HCT116 (cell line): ENCODE results near the gene DMBT1. TPM values are rescaled to one million over a fixed set of nuclear protein-coding genes. Genes with fewer than 3 reads are reported as not detected.

Experiments
- ATAC-seq: fragments of 200-7000 bp; cut with Tn5 transposase; 2 replicates; pipeline ENCODE4 v1.9.1; 2020; ENCODE audit warnings: mild to moderate bottlenecking, moderate library complexity
- BruUV-seq: library from RNA; stranded (reverse); fragments of 400-500 nt; replicated peaks from 2 replicates; lab custom pipeline; 2021; lab: Mats Ljungman, UMichigan
- CTCF ChIA-PET: fragments of 300-600 bp; sonication (Branson Sonifier 250); formaldehyde crosslinking; loops from one replicate; lab custom pipeline; 2021; ENCODE audit warnings: antibody characterized with exemption; lab: Charles Lee
- POLR2A ChIA-PET: fragments of 300-600, 350-600 bp; sonication (Branson Sonifier 250); formaldehyde crosslinking; loops from one replicate; lab custom pipeline; 2021; ENCODE audit warnings: antibody characterized with exemption; lab: Charles Lee
- RAD21 ChIA-PET, 2 experiments: fragments of 300-600 bp; sonication (Branson Sonifier 250); formaldehyde crosslinking; loops; one replicate each; lab custom pipeline; 2023; ENCODE audit warnings: low total read pairs in 2 of 2; ENCODE audit not compliant: uncharacterized antibody in 2 of 2, unreplicated experiment in 2 of 2, low non-redundant PET in 1 of 2; lab: Charles Lee
- DNase-seq: peaks from one replicate; pipeline ENCODE4 v3.0.0-alpha.2; 2010; ENCODE audit warnings: low read depth, low spot score
- H2AFZ ChIP-seq: fragments of 200-600 bp; shearing (Covaris generic), sonication (generic); 2 replicates; pipeline ENCODE4 v1.6.1; 2017; ENCODE audit warnings: low read depth, mixed run types, mixed read lengths, antibody characterized with exemption, low read length; ENCODE audit not compliant: poor library complexity, severe bottlenecking
- H3K27ac ChIP-seq: 2 replicates; pipeline ENCODE4 v1.5.1; 2012; ENCODE audit warnings: low read depth, low read length
- H3K27me3 ChIP-seq: fragments of 200-600 bp; sonication (generic); 2 replicates; pipeline ENCODE4 v1.6.1; 2016; ENCODE audit warnings: mixed run types, low read length, mixed read lengths; ENCODE audit not compliant: insufficient read depth
- H3K36me3 ChIP-seq, 2 experiments: fragments of 200-500 bp in 1 of 2; fragments of 200-600 bp in 1 of 2; sonication (Bioruptor generic) in 1 of 2; sonication (generic) in 1 of 2; 2 replicates each; pipeline versions ENCODE4 v1.5.1 to v1.6.1; 2014 to 2016; ENCODE audit warnings: low read length in 2 of 2, inconsistent platforms in 1 of 2, mixed read lengths in 1 of 2, mixed run types in 1 of 2; ENCODE audit not compliant: insufficient read depth in 2 of 2, control insufficient read depth in 1 of 2
- H3K4me1 ChIP-seq, 2 experiments: fragments of 200-600 bp in 1 of 2; sonication (generic) in 1 of 2; 2 replicates each; pipeline versions ENCODE4 v1.5.1 to v1.6.1; 2012 to 2017; ENCODE audit warnings: low read length in 2 of 2, inconsistent platforms in 1 of 2, mild to moderate bottlenecking in 1 of 2, mixed read lengths in 1 of 2, mixed run types in 1 of 2, moderate library complexity in 1 of 2; ENCODE audit not compliant: insufficient read depth in 2 of 2, control insufficient read depth in 1 of 2
- H3K4me2 ChIP-seq: fragments of 200-600 bp; sonication (generic); 2 replicates; pipeline ENCODE4 v1.6.1; 2017; ENCODE audit warnings: mixed run types, low read length, mixed read lengths
- H3K4me3 ChIP-seq, 2 experiments: fragments of 200-600 bp in 1 of 2; sonication (generic) in 1 of 2; replicated peaks in 1 of 2; 2 replicates each; pipeline ENCODE4 v1.5.1; 2011 to 2016; ENCODE audit warnings: low read length in 2 of 2, control low read depth in 1 of 2, low read depth in 1 of 2, mild to moderate bottlenecking in 1 of 2, mixed read lengths in 1 of 2, mixed run types in 1 of 2
- H3K79me2 ChIP-seq: fragments of 200-600 bp; sonication (generic); 2 replicates; pipeline ENCODE4 v1.6.1; 2017; ENCODE audit warnings: mild to moderate bottlenecking, mixed run types, low read length, moderate library complexity, mixed read lengths; ENCODE audit not compliant: insufficient read depth
- H3K9ac ChIP-seq: fragments of 200-600 bp; sonication (generic); 2 replicates; pipeline ENCODE4 v1.6.1; 2016; ENCODE audit warnings: low read length, mixed read lengths
- H3K9me2 ChIP-seq: fragments of 200-600 bp; sonication (generic), shearing (Covaris generic); 2 replicates; pipeline ENCODE4 v1.6.1; 2017; ENCODE audit warnings: mixed run types, mild to moderate bottlenecking, moderate library complexity; ENCODE audit not compliant: insufficient read depth
- H3K9me3 ChIP-seq, 2 experiments: fragments of 200-500 bp in 1 of 2; fragments of 200-600 bp in 1 of 2; sonication (Bioruptor generic) in 1 of 2; sonication (generic) in 1 of 2; 2 replicates each; pipeline ENCODE4 v1.6.1; 2014 to 2017; ENCODE audit warnings: low read length in 2 of 2, mixed read lengths in 2 of 2, inconsistent platforms in 1 of 2, low read depth in 1 of 2, mild to moderate bottlenecking in 1 of 2, mixed run types in 1 of 2, moderate library complexity in 1 of 2; ENCODE audit not compliant: control insufficient read depth in 1 of 2, insufficient read depth in 1 of 2
- H4K20me1 ChIP-seq: fragments of 200-600 bp; sonication (generic), shearing (Covaris generic); 2 replicates; pipeline ENCODE4 v1.6.1; 2017; ENCODE audit warnings: mixed run types, mild to moderate bottlenecking, moderate library complexity; ENCODE audit not compliant: insufficient read depth
- CBX3 ChIP-seq: IDR thresholded peaks from 2 replicates; pipeline ENCODE4 v1.6.1; 2012; ENCODE audit warnings: low read depth
- ELF1 ChIP-seq: IDR thresholded peaks from 2 replicates; pipeline ENCODE4 v1.6.1; 2012; ENCODE audit warnings: low read depth, borderline replicate concordance
- EZH2 ChIP-seq: fragments of 200-600 bp; sonication (generic); IDR thresholded peaks from 2 replicates; pipeline ENCODE4 v1.6.1; 2017; ENCODE audit warnings: antibody characterized with exemption, mixed run types
- EZH2phosphoT487 ChIP-seq: fragments of 200-600 bp; IDR thresholded peaks from 2 replicates; pipeline ENCODE4 v1.6.1; 2018; ENCODE audit warnings: antibody characterized with exemption, borderline replicate concordance
- JUND ChIP-seq: IDR thresholded peaks from 2 replicates; pipeline ENCODE4 v1.6.1; 2012
- POLR2AphosphoS5 ChIP-seq: IDR thresholded peaks from 2 replicates; pipeline ENCODE4 v1.6.1; 2011; ENCODE audit warnings: mild to moderate bottlenecking, low read depth, low read length, moderate library complexity
- TCF7L2 ChIP-seq: IDR thresholded peaks from 2 replicates; pipeline ENCODE4 v1.7.0; 2011; ENCODE audit warnings: borderline replicate concordance, inconsistent platforms; ENCODE audit not compliant: insufficient read depth, insufficient read length; ENCODE audit errors: extremely low read depth
- intact Hi-C: fragments of 100-400 bp; cut with micrococcal nuclease; formaldehyde crosslinking; loops from 2 replicates; pipeline ENCODE4 v1.10.0; 2022
- total RNA-seq: library from RNA; stranded (reverse); gene quantifications from one replicate; pipeline ENCODE4 v1.2.1, GENCODE V29; 2021; ENCODE audit not compliant: unreplicated experiment
- TF ChIP-seq, protein P1 (sequence below): IDR thresholded peaks from 2 replicates; pipeline ENCODE4 v1.6.1; 2012; ENCODE audit warnings: low read depth
- TF ChIP-seq, protein P2 (sequence below), 3 experiments: fragments of 200-600 bp in 1 of 3; sonication (generic) in 1 of 3; IDR thresholded peaks in 2 of 3; conservative IDR thresholded peaks in 1 of 3; 2 replicates each; pipeline ENCODE4 v1.5.1; 2012 to 2017; ENCODE audit warnings: low read depth in 2 of 3, low read length in 2 of 3, antibody characterized with exemption in 1 of 3, borderline replicate concordance in 1 of 3, control low read depth in 1 of 3, mild to moderate bottlenecking in 1 of 3, mixed read lengths in 1 of 3, mixed run types in 1 of 3, moderate library complexity in 1 of 3; ENCODE audit not compliant: insufficient read depth in 1 of 3
- TF ChIP-seq, protein P3 (sequence below): IDR thresholded peaks from 2 replicates; pipeline ENCODE4 v1.6.1; 2012

Gene DMBT1
- total RNA-seq, 1 experiment from 2014 or later: 0.17 TPM

DNA sequence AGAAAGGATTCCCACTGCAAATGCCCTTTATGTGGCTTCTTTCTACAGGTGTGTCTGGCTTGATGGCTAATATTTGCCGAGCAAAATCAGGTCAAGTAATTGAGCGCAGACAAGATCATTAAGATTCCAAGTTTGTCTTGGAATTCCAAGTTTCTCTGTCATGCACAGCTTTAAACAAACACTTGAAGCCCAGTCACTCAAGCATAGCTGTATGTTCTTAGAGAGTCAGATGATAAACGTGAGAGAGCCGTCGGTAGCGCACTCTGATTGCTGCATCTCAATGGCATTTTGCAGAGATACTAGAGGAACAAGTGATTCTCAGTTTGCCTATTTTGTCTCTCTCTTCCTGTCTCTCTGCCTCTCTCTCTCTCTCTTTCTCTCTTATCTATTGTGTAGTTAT, 658 bp downstream of the DMBT1 start:
- Histone ChIP-seq H3K4me1 (peaks cover 0 to 12% of the 10 kb centered on the region in 2 experiments; a peak in 1 of 4 replicates), H3K27ac (no peak overlapping the region), H3K79me2 (no peaks in the 10 kb centered on the region), H3K36me3 (no peaks in the 10 kb centered on the region), H4K20me1 (no peaks in the 10 kb centered on the region), H2AFZ (no peak overlapping the region), H3K9me3 (no peaks in the 10 kb centered on the region), H3K9me2 (no peaks in the 10 kb centered on the region)
- ChIA-PET RAD21 (no interaction called here), CTCF (interaction anchor here (3.7 kb wide), 1 partner anchor 262 kb away, joined by 15 read pairs; no protein-coding TSS in a partner anchor), POLR2A (no interaction called here)
- BruUV-seq: no TSS peak
- TF ChIP-seq, protein P1, sequence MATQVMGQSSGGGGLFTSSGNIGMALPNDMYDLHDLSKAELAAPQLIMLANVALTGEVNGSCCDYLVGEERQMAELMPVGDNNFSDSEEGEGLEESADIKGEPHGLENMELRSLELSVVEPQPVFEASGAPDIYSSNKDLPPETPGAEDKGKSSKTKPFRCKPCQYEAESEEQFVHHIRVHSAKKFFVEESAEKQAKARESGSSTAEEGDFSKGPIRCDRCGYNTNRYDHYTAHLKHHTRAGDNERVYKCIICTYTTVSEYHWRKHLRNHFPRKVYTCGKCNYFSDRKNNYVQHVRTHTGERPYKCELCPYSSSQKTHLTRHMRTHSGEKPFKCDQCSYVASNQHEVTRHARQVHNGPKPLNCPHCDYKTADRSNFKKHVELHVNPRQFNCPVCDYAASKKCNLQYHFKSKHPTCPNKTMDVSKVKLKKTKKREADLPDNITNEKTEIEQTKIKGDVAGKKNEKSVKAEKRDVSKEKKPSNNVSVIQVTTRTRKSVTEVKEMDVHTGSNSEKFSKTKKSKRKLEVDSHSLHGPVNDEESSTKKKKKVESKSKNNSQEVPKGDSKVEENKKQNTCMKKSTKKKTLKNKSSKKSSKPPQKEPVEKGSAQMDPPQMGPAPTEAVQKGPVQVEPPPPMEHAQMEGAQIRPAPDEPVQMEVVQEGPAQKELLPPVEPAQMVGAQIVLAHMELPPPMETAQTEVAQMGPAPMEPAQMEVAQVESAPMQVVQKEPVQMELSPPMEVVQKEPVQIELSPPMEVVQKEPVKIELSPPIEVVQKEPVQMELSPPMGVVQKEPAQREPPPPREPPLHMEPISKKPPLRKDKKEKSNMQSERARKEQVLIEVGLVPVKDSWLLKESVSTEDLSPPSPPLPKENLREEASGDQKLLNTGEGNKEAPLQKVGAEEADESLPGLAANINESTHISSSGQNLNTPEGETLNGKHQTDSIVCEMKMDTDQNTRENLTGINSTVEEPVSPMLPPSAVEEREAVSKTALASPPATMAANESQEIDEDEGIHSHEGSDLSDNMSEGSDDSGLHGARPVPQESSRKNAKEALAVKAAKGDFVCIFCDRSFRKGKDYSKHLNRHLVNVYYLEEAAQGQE: no peak
- TF ChIP-seq TCF7L2 (no peak), ELF1 (no peak), JUND (no peak), EZH2 (no peak), CBX3 (no peak), POLR2AphosphoS5 (no peak), EZH2phosphoT487 (no peak)
- TF ChIP-seq, protein P2, sequence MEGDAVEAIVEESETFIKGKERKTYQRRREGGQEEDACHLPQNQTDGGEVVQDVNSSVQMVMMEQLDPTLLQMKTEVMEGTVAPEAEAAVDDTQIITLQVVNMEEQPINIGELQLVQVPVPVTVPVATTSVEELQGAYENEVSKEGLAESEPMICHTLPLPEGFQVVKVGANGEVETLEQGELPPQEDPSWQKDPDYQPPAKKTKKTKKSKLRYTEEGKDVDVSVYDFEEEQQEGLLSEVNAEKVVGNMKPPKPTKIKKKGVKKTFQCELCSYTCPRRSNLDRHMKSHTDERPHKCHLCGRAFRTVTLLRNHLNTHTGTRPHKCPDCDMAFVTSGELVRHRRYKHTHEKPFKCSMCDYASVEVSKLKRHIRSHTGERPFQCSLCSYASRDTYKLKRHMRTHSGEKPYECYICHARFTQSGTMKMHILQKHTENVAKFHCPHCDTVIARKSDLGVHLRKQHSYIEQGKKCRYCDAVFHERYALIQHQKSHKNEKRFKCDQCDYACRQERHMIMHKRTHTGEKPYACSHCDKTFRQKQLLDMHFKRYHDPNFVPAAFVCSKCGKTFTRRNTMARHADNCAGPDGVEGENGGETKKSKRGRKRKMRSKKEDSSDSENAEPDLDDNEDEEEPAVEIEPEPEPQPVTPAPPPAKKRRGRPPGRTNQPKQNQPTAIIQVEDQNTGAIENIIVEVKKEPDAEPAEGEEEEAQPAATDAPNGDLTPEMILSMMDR (IDR thresholded peaks at IDR 0.05 in 2 of 3, conservative IDR thresholded peaks at IDR 0.05 in 1 of 3; ENCODE audit: borderline replicate concordance in 1 of 3, insufficient read depth in 1 of 3, low read depth in 2 of 3, low read length in 2 of 3): no peak
- TF ChIP-seq, protein P3, sequence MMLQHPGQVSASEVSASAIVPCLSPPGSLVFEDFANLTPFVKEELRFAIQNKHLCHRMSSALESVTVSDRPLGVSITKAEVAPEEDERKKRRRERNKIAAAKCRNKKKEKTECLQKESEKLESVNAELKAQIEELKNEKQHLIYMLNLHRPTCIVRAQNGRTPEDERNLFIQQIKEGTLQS: no peak
- TF ChIP-seq, all 23 proteins: peak for 0
- Histone ChIP-seq H3K4me2 (no peak overlapping the region), H3K9ac (no peak overlapping the region), H3K27me3 (peaks cover 52% of the 10 kb centered on the region), H3K4me3 (no peak overlapping the region)
- DNase-seq (no peak), ATAC-seq (no peak)
- intact Hi-C loops: loop anchor here (10.0 kb wide), 1 partner anchor 416 kb away; no protein-coding TSS in a partner anchor
